ENCODE measurements around the gene KRT83. TPM values are rescaled to one million over a fixed set of nuclear protein-coding genes. Genes with fewer than 3 reads are reported as not detected.

The KRT83 gene
- total and polyA plus RNA-seq, 10 of the 15 experiments (the other 5 are each of a cell fraction or from before 2014, with no cell fraction given) = not detected

- TF ChIP-seq, protein P1, sequence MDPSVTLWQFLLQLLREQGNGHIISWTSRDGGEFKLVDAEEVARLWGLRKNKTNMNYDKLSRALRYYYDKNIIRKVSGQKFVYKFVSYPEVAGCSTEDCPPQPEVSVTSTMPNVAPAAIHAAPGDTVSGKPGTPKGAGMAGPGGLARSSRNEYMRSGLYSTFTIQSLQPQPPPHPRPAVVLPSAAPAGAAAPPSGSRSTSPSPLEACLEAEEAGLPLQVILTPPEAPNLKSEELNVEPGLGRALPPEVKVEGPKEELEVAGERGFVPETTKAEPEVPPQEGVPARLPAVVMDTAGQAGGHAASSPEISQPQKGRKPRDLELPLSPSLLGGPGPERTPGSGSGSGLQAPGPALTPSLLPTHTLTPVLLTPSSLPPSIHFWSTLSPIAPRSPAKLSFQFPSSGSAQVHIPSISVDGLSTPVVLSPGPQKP (IDR thresholded peaks at IDR 0.05; ENCODE audit: low read depth, low read length) = no peak
- TF ChIP-seq BCL11A (IDR thresholded peaks at IDR 0.05; ENCODE audit: low read depth, low read length) (no peak), ZNF217 (IDR thresholded peaks at IDR 0.05) (no peak)
- TF ChIP-seq, protein P2, sequence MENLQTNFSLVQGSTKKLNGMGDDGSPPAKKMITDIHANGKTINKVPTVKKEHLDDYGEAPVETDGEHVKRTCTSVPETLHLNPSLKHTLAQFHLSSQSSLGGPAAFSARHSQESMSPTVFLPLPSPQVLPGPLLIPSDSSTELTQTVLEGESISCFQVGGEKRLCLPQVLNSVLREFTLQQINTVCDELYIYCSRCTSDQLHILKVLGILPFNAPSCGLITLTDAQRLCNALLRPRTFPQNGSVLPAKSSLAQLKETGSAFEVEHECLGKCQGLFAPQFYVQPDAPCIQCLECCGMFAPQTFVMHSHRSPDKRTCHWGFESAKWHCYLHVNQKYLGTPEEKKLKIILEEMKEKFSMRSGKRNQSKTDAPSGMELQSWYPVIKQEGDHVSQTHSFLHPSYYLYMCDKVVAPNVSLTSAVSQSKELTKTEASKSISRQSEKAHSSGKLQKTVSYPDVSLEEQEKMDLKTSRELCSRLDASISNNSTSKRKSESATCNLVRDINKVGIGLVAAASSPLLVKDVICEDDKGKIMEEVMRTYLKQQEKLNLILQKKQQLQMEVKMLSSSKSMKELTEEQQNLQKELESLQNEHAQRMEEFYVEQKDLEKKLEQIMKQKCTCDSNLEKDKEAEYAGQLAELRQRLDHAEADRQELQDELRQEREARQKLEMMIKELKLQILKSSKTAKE (IDR thresholded peaks at IDR 0.05; ENCODE audit: low read depth, poor library complexity, severe bottlenecking) = no peak
Measured at GRCh38 chr12:52280796-52281560, 40.2 kb downstream of the KRT83 start (continued).

DNA sequence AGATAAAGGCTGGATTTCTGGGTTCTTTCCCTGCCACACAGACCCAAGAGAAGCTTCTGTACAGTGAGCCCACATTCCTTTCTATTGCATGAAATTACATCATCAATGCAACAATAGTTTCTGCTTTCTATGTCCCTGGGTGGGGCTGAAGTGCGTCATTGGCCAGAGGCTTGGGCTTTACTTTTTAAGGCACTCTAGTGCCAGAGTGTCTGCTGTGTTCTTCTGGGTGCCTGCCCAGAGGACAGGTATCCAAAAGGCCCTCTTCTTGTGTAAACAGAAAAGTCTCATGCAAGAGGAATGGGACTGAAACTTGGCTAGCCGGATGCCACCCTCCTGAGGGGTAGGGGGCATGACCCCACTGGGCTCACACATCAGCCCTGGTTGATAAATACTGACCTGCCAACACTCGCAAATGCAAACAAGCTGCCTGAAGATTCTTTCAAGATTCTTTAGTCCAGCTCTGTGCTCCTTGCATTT, 40.8 kb downstream of the KRT83 start:
- 35% methylated on average over 3 of the region's 3 CpGs for WGBS (ENCODE audit: insufficient coverage, insufficient replicate concordance, low lambda C conversion rate, missing lambda C conversion rate)
- CTCF ChIA-PET = interaction anchor here (1.3 to 6.4 kb wide), 15 partner anchors 10 to 90 kb away, joined by 4 to 84 read pairs (median 19); partner anchors contain the start of gene KRT81
- in situ Hi-C loops (cut with MboI) (no loop called here), intact Hi-C loops (cut with micrococcal nuclease; ENCODE audit: unreplicated experiment) (no loop called here)
- no peak for DNase-seq (ENCODE audit: low read depth, low spot score)
- Histone ChIP-seq H2AFZ (ENCODE audit: control insufficient read depth, low read depth, low read length) (no peak overlapping the region), H3K9me3 (replicated peaks; ENCODE audit: control insufficient read depth, insufficient read depth, low read length) (no peaks in the 10 kb centered on the region), H3K4me3 (no peak overlapping the region), H3K4me2 (ENCODE audit: control insufficient read depth, insufficient read depth) (no peak overlapping the region), H3K27ac (ENCODE audit: control insufficient read depth, insufficient read depth) (no peak overlapping the region), H3K4me1 (ENCODE audit: control insufficient read depth, insufficient read depth, low read length) (no peaks in the 10 kb centered on the region), H3K9ac (ENCODE audit: control insufficient read depth, insufficient read depth, low read length) (no peak overlapping the region), H3K36me3 (ENCODE audit: control insufficient read depth in 2 of 2, insufficient read depth in 2 of 2, low read length in 1 of 2) (no peaks in the 10 kb centered on the region), H3K79me2 (ENCODE audit: control insufficient read depth, insufficient read depth, low read length) (no peaks in the 10 kb centered on the region), H4K20me1 (ENCODE audit: control insufficient read depth, insufficient read depth) (no peaks in the 10 kb centered on the region), H3K27me3 (replicated peaks in 1 of 2; ENCODE audit: control insufficient read depth in 2 of 2, insufficient read depth in 2 of 2, low read length in 1 of 2) (peaks cover 3% of the 10 kb centered on the region in 2 experiments; a peak in 2 of 4 replicates)
- SMC1A ChIA-PET (ENCODE audit: uncharacterized antibody, unreplicated experiment) = interaction anchor here (1.3 kb wide), 1 partner anchor 36 kb away, joined by 3 read pairs; no protein-coding TSS in a partner anchor
- BruUV-seq (replicated peaks) = no TSS peak
- RAD21 ChIA-PET (ENCODE audit: unreplicated experiment) = interaction anchor here (1.3 kb wide), 1 partner anchor 67 kb away, joined by 4 read pairs; no protein-coding TSS in a partner anchor
- ATAC-seq = no peak
- no peak for FAIRE-seq
- POLR2A ChIA-PET = no interaction called here
- no peak for TF ChIP-seq CEBPB (IDR thresholded peaks at IDR 0.05; ENCODE audit: borderline replicate concordance in 1 of 2, low read depth in 2 of 2, low read length in 2 of 2)
- TF ChIP-seq RFX5 (IDR thresholded peaks at IDR 0.05; ENCODE audit: low read depth, low read length) = no peak
- no peak for TF ChIP-seq IKZF2 (IDR thresholded peaks at IDR 0.05)
- TF ChIP-seq YBX1 (IDR thresholded peaks at IDR 0.05) = no peak
- TF ChIP-seq JUND (IDR thresholded peaks at IDR 0.05; ENCODE audit: low read depth, low read length) = no peak
- TF ChIP-seq PBX3 (IDR thresholded peaks at IDR 0.05; ENCODE audit: insufficient replicate concordance, low read depth, low read length) = no peak
- no peak for TF ChIP-seq ZNF592 (IDR thresholded peaks at IDR 0.05)
- TF ChIP-seq DPF2 (IDR thresholded peaks at IDR 0.05) = no peak
- no peak for TF ChIP-seq ATF7 (IDR thresholded peaks at IDR 0.05; ENCODE audit: low read depth)

All from GM12878 (cell line).